Measurements from ENCODE around the gene BCR. TPM values are rescaled to one million over a fixed set of nuclear protein-coding genes. Genes with fewer than 3 reads are reported as not detected.

Gene BCR
- total and polyA plus RNA-seq, 2 of the 4 experiments (the other 2 are of a cell fraction) = 28.9 to 44.6 TPM

- Histone ChIP-seq H3K23ac (ENCODE audit: low read depth, low read length) (no peak overlapping the region), H3K9me1 (ENCODE audit: insufficient read depth, low read length) (peaks cover 43% of the 10 kb centered on the region), H3K9ac (ENCODE audit: low read depth, low read length) (no peak overlapping the region), H3K4me1 (ENCODE audit: control insufficient read depth, insufficient read depth, low read length) (peaks cover 25% of the 10 kb centered on the region), H3K79me1 (ENCODE audit: low read depth in 1 of 2, low read length in 2 of 2) (peaks cover 51 to 73% of the 10 kb centered on the region in 2 experiments), H2BK120ac (ENCODE audit: low read depth, low read length) (no peak overlapping the region), H2AK9ac (replicated peaks; ENCODE audit: low read depth, low read length, poor library complexity) (no peak overlapping the region), H3K4ac (ENCODE audit: low read depth, low read length) (no peak overlapping the region), H3K27me3 (ENCODE audit: control insufficient read depth, insufficient read depth, low read length) (no peaks in the 10 kb centered on the region), H3K27ac (ENCODE audit: insufficient read depth, low read length) (no peak overlapping the region), H3K36me3 (ENCODE audit: control insufficient read depth, insufficient read depth, low read length) (no peaks in the 10 kb centered on the region), H4K5ac (ENCODE audit: low read depth, low read length) (no peak overlapping the region), H2AK5ac (ENCODE audit: low read depth, low read length) (no peak overlapping the region), H2AFZ (replicated peaks; ENCODE audit: low read length, poor library complexity) (no peak overlapping the region), H3K4me3 (ENCODE audit: insufficient read depth, low read depth, low read length) (no peak overlapping the region), H3K18ac (ENCODE audit: low read depth, low read length) (no peak overlapping the region), H3K9me3 (ENCODE audit: control insufficient read depth, insufficient read depth, low read length) (no peaks in the 10 kb centered on the region), H3K14ac (replicated peaks; ENCODE audit: low read depth, low read length) (no peak overlapping the region), H4K8ac (ENCODE audit: low read depth in 2 of 2, low read length in 2 of 2) (no peak overlapping the region), H3K56ac (ENCODE audit: extremely low read depth, insufficient read depth, low read length) (no peak overlapping the region), H2BK5ac (ENCODE audit: low read depth, low read length, poor library complexity, severe bottlenecking) (no peak overlapping the region), H2BK20ac (ENCODE audit: low read depth, low read length) (no peak overlapping the region), H3K4me2 (ENCODE audit: low read depth, low read length) (no peak overlapping the region), H4K20me1 (ENCODE audit: insufficient read depth, low read length) (peaks cover 29% of the 10 kb centered on the region), H2BK15ac (ENCODE audit: low read depth, low read length) (no peak overlapping the region), H4K91ac (ENCODE audit: insufficient read depth, low read depth, low read length) (no peak overlapping the region)
- ChIA-PET POLR2A (ENCODE audit: unreplicated experiment) (interaction anchor here (0.6 kb wide), 1 partner anchor 19 kb away, joined by 6 read pairs; no protein-coding TSS in a partner anchor), CTCF (interaction anchor here (0.7 to 0.8 kb wide), 2 partner anchors 10 to 192 kb away, joined by 3 read pairs; no protein-coding TSS in a partner anchor)
- in situ Hi-C loops (cut with MboI; ENCODE audit: low sequenced_read_pairs) = no loop called here
- DNase-seq (no peak), ATAC-seq (ENCODE audit: low read depth) (no peak)
- 100% methylated on average over 2 of the region's 11 CpGs; no CpG with 5 or more reads in 1 of the 2 experiments for WGBS, 2 experiments (ENCODE audit: extremely low coverage in 2 of 2, insufficient read length in 1 of 2)
- BruUV-seq (replicated peaks) = no TSS peak
- no peak for TF ChIP-seq MXI1 (IDR thresholded peaks at IDR 0.05; ENCODE audit: borderline replicate concordance, low read depth, low read length)
- TF ChIP-seq RAD21 (IDR thresholded peaks at IDR 0.05; ENCODE audit: low read length) = no peak
- no peak for TF ChIP-seq CTCF (conservative IDR thresholded peaks at IDR 0.05; ENCODE audit: low read depth, low read length)
- TF ChIP-seq BHLHE40 (IDR thresholded peaks at IDR 0.05; ENCODE audit: low read depth, low read length) = no peak
- dilution Hi-C loops (cut with HindIII; ENCODE audit: low sequenced_read_pairs, unreplicated experiment) = no loop called here
- intact Hi-C loops (cut with micrococcal nuclease) = no loop called here
Observed at GRCh38 chr22:23213581-23214334, 33.4 kb downstream of the BCR start.

All from IMR-90 (cell line).